Kasumi-1 (cell line): Measurements from ENCODE around the gene SLC66A2.

ENCODE experiments used
- DNase-seq, 2 experiments: peaks; one replicate each; lab custom pipeline; 2025; lab: John Stamatoyannopoulos, UW

SLC66A2 gene

DNA sequence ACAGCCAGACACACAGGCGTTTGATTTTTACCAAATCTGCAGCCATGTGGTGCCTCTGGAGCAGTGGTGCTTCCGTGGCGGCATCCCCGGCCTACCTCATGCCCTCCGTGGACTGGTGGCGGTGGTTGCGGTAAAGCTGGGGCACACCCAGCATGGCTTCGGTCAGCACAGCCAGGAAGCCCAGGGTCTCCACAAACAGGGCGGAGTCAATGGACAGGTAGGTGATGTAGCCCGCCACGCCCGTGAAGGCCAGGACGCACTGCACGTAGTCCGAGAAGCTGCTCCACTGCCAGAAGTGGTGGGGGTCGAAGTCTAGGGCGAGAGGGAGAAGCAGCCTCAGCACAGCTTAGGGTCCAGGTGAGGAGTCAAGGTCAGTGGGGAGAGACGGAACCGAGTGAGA is 32.4 kb downstream of the SLC66A2 start:
- DNase-seq = no peak

DNA sequence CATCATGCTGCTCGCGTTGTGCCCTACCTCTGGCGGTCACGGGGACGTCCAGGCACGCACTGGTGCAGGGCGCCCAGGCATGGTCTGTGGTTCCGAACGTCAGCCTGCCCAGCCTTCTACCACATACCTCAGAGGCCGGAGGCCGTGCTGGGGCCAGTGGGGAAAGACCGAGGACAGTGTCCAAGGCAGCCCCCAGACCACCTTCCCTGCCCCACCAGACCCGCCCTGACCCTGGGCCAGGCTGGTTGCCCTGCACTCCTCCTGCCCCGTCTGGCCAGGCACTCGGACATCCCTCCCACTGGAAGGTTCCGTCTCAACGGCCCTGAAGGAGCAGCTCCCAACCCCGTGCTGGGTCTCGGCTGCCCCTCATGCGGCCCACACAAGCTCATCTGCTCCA is 32.8 kb downstream of the SLC66A2 start:
- no peak for DNase-seq

DNA sequence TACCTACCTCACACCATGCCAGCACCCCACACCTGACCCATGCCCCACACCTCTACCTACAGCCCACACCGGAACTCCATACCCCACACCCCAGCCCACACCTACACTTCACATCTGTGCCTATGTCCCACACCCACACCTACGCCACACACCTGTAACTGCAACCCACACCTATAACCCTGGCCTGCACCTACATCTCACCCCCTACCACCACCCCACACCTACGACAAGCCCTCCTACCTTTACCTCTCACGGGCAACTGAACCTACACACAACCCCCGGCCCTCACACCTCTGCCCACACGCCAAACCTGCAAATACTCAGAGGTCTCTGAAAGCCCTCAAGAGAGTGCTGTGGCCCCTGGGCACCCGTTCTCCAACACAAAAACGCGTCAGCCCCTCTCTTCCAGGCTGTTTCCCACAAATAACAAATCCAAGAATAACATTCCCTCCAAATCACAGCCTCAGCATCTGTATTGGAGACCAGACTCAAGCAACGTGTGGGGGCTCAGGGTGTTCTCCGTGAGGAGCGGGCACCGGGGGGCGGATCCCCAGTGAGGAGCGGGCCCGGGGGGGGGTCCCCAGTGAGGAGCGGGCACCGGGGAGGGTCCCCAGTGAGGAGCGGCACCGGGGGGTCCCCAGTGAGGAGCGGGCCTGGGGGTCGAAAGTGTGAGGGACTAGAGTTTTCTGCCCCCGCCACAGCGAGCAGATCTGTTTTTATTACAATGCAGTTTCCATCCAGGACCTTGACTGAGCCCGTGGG is 33.4 kb downstream of the SLC66A2 start:
- DNase-seq = no peak

DNA sequence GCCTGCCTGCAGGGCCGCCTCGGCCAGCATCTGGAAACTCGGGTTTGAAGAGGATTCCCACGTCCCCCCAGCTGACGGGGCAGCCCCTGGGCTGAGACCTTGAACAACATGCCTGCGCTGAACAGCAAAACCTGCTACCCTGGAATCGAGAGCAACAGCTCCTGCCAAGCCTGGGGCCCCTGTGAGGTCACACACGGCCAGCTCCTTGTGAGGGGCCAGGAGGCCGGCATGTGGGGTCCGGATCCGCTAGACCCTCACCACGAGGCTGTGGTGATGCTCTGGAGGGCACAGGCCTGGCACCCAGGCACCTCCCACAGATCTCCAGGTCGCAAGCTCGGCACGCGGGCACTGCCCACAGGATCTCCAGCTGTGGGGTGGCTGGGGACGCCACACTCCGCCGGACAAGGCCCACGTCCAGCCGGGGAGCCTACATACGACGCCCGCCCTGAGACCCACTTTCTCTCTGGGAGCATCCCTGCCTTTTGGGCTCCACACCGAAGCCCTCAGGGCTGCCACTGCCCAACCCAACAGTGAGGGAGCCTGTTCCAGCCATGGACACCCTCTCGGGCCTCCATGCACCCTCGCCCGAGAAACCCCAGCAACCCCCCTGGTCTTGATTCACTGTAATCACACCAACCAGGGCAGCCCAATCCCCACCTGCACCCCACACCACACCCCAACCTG is 34.1 kb downstream of the SLC66A2 start:
- no peak for DNase-seq

DNA sequence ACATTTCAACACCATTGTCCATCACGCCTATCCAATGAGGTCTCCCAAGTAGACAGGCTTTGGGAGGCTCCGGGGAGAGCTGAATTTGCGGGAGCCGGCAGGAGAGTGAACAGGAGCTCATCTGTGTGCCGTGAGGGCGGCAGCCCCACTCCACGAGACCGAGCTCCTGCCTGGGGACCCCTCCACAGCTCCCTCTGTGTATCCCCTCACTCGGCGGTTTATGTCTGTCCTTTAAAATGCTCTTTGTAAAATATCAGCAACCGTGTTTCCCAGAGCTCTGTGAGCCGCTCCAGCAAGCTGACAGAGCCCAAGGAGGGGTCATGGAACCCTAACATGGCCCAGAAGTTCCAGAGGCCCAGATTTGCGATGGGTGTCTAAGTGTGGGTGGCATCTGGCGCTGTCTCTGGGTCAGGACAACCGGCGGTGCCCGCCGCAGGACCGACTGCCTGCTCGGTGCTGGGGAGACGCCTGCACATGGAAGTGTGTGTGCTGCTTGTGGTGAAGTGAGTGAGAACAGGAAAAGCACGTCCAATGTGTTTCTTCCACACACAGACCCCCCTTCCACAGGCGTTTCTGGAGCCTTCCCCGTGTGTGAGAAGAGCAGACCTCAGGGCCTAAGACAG is 34.8 kb downstream of the SLC66A2 start:
- no peak for DNase-seq

DNA sequence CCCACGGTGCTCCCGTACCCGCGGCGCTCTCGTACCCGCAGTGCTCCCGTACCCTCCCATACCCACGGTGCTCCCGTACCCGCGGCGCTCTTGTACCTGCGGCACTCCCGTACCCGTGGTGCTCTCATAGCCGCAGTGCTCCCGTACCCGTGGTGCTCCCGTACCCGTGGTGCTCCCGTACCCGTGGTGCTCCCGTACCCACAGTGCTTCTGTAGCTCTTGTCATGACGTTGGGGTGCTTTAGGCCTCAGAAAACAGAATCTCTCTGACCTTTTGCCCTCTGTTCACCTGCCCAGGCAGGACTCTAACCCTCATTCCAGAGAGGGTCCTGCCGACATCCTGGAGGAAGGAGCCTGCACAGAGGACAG is 35.3 kb downstream of the SLC66A2 start:
- no peak for DNase-seq

DNA sequence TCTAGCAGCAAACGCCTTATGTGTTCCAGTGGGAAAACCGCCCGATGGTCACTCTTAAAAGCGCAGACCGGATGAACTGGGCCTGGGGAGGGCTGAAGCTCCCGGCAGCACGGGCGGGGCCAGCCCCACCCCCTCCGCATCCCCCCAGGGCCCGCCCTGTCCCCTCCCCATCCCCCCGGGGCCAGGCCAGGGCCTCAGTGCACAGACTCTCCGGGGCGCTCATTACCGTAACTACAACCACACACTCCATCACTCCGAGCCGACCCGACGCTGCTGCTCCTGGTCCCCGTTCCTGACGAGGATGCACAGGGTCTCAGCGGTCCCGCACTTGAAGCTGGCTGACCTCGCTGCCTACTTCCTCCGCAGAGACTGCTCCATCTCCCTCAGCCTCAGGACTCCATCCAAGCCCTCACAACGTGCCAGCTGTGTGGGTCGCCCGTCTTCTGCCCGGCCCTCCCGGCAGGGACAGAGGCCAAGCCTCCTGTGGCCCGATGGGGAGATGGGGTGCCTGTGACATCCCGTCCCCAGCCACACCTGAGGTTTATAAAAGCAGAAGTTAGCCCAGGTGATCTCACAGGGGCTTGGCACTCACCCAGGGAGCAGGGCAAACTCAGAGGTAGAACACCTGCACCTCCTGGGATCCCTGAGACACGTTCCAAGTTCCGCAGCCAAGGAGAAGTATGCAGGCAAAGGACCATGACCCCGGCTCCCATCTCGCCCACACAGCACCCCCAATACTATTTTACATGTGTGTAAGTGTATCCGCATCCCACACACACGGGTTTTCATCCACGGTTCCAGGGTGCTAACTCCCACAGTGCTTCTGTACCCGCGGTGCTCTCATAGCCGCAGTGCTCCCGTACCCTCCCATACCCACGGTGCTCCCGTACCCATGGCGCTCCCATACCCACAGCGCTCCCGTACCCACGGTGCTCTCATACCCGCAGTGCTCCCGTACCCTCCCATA is 36.0 kb downstream of the SLC66A2 start:
- no peak for DNase-seq

DNA sequence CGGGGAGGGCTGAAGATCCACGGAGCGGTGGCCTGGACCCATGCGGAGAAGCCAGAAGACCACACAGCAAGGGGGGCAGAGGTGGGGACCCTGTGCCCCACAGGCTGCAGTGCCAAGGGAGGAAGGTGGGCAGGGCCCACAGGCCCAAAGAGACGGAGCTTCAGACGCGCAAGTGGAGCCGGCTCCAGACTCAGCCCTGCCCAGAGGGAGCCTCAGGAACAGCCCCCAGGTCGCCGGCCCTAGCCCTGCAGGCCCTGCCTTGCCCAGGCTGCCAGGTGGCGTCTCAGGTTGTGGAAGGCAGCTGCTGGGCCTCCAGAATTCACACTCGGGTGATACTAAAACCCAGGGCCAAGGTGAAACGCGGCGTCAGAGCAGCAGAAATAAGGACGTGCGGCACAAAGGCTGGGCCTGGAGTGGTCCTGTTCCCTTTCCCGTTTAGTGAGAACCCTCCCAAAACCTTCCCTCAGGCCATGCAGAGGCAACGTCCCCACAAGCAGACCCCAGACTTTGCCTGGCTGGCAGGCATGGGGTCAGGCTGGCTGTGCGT is 36.8 kb downstream of the SLC66A2 start:
- DNase-seq = no peak

DNA sequence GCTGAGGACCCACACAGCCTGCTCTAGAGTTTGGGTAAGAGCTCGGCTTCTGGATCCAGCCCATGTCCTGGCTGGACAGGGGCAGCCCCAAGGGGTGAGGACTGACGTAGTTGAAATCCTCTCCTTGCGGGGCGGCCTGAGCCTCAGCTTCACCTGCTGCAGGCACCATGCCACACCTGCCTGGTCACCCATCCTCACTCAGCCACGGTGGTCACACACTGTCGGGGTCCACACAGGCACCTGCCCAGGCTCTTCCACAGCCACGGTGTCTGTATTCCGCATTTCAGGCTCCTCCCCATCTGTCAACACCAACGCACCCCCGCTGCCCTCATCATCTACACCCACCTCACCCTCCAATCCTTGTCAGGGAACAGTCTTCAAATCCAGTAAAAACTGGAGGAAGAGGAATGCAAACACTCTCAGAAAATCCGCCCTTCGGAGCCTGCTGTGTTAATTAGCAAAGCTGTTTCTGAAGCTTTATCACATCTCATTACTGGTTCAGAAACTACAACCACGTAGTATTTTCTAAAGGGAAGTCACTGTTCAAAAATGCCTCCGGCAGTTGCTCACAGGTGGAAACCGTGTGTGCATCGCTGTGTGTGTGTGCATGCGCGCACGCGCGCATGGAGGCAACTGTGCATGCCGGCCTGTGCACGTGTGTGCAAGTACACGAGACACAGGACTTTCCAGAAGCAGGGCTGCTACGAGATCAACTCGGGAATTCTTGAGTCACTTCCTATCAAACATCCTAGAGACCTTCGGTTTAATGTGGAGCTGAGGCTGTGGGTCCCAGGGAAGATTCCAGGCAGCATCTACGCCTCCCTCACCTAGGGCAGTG is 38.2 kb downstream of the SLC66A2 start:
- DNase-seq = no peak

DNA sequence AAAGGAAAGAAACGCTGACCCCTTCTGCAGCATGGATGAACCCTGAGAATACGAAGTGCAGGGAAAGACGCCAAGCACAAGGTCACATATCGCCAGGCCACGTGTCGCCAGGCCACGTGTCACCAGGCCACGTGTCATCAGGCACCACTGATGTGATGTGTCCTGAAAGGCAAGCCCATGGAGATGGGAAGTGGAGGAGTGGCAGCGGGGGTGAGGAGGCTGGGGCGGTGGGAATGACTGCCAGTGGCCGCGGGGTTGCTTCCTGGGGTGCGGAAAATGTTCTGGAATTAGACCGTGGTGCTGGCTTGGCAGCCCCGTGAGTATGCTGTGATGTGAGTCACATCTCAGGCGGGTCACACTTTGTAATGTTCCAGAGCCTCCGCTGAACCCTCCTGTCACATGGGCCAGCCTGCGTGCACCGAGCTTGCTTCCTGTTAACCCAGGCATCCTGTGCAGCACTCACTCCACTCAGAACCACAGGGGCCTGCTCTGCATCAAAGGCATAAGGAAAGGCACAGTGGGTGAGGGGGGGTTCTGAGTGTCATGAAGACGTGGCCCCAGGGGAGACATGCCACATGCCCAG is 39.0 kb downstream of the SLC66A2 start:
- DNase-seq = no peak

DNA sequence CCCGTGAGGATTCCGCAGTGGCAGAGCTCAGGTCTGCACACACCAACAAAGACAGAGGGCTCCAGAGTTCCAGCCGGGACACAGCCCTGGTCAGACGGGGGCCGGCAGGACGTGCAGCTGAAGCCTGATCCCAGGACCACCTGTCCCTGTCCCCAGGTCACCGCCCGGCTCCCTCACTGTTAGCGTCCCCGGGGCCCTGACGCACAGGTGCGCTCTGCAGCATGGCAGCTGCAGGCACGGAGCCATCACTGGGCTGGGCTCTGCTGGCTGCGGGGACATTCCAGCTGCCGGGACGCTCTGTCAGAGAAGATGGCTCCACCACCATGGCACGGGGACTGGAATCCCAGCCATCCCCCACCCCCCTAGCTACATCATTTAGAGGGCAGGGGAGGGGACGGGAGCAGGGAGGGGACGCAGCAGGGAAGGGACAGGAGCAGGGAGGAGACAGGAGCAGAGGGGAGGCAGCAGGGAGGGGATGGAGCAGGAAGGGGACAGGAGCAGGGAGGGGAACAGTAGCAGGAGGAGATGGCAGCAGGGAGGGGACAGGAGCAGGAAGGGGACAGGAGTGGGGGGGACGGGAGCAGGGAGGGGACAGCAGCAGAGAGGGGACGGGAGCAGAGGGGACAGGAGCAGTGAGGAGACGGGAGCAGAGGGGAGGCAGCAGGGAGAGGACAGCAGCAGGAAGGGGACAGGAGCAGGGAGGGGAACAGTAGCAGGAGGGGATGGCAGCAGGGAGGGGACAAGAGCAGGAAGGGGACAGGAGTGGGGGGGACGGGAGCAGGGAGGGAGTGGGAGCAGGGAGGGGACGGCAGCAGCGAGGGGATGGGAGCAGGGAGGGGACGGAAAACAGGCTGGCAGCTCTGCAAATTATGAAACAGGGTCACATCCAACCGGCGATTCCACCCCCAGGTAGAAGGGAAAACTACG is 39.8 kb downstream of the SLC66A2 start:
- DNase-seq = no peak

DNA sequence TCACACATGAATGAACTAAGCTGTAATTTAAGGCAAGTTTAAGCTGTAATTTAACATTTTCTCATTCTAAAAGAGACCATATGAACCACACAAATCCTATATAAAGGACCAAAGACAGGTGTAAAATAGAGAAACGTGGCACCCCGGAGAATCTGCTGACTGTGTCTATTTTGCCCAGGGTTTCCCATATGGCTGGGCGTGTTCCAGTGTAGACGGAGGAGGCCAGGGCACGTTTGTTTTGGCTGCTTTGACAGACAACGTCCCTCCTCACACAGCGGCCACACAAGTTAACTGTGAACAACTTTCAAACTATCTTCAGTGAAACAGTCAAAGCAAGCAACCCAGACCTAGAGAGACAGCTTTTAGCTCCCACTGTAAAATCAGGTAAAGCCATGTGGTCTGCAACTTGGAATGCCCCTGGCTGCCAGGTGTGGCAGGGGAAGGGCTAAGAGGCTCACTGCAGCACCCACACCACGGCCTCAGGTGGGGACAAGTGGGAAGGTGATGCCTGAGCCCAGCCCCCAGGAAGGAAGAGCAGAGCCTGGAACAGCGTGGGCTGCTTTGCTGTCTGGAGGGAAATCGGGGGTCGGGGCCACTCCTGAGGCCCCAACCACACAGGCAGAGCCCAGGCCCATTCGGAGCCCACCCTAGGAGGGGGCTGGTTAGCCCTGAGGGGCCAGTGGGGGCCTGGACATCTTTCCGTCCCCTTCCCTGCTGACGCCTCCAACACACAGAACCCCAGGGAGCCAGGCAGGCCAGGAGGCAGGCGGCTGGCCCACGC is 40.7 kb downstream of the SLC66A2 start:
- no peak for DNase-seq

DNA sequence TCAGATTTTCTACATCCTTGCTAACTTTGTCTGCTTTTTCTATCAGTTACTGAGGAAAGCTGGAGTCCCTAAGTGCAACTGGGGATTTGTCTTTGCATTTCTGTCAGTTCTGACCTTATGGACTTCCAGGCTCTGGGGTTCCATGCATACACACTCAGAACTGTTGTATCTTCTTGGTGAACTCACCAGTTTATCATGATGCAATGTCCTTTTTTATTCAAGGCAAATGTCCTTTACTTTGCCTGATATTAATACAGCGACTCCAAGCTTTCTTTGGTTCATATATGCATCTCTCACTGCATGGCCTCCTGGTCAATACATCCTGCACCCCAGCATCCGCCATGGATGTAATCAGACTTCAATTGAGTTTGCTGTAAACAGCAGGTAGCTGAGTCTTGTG is 44.7 kb downstream of the SLC66A2 start:
- DNase-seq = no peak

DNA sequence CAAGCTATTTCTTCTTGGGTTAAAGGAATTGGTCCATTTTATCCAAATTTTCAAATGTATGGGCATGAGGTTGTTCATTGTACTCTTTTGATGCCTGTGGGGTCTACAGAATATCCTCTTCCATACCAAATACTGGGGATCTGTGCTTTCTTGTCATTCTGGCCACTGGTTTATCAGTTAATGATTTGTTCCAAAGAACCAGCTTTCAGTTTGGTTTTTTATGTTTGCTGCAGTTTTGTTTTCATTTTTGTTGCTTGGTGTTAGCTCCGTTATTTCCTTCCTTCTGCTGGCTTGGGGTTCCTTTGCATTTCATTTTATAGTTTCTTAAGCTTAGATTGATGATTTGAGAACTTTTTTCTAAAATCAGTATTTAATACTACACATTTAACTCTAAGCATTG is 45.5 kb downstream of the SLC66A2 start:
- no peak for DNase-seq

DNA sequence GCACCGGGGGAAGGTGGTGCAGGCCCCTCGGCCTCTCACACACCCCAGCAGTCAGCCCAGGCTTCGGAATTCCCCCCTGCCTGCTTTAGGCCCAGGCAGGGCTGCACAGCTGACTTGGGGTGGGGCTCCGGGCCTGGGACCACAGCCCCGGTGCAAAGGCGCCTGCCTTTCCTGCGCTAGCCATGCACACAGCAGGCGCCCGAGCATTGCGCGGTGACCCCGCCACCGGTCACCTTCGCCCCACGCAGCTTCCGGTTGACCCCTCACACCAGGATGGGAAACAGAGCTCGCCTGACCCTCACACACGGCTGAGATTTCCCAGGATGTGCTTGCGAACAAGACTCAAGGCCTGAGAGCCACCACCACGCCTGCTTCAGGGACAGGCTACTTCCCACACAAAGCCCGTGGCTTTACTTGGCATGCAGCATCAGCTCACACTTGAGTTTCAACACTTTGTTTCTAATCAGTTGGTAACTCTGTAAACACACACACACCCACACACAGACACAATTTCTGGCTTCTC is 46.0 kb downstream of the SLC66A2 start:
- DNase-seq = no peak

DNA sequence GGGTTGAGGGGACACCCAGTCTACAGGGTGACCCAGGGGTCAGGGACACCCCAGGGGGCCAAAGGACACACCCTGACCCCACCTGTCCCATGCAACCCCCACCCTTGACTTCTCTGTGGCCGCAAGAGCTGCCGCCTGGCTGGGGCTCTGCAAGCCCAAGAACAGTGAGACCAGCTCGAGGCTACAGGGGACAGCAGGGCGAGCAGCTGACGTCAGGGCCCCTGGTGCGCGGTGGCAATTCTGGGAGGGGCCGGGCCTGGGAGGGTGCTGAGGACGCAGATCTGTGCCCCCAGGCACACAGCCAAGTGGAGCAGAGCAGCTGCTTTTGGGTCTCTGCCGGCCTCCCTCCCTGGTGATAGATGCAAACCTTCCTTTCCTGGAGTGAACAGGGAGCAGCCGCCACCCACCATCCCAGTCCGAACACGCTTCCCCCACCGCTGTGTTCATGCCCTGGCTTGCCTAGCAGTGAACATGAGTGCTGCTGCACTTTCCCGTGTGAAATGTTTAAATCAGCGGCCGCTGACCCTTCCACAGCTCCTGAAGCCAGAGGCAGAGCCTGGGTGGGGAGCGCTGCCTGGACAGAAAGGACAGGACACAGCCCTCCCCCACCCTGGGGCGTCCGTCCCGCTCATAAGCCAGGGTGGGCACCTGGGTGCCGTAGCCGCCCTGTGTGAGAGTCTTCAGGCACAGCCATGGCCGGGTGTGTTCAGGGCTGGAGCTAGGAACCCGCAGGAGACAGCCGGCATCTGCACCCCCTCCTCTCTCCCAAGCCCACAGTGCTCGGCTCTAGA is 46.9 kb downstream of the SLC66A2 start:
- DNase-seq = no peak

DNA sequence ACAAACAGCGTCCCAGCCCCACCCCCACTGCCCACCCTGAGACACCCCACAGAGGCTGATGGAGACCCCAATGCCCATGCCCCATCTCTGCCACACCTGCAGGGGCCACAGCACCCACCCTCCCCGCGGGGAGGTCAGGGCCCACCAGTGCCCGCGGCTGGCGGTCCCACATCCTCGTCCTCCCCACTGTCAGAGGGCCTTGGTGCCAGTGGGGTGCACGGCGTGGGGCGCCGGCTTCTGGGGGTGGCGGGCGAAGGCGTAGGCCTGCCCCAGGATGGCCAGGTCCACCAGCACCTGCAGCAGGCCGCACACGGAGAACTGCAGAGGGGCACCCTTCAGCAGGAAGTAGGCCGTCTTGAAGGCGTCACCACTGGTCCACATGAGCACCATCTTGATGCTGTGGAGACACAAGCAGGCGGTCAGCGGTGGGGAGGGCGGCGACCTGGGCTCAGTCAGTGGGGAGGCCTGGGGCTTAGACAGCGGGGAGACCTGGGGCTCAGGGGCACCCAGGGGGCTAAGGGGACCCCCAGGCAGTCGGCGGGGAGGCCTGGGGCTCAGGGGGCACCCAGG is 47.6 kb downstream of the SLC66A2 start:
- no peak for DNase-seq
